Head of caudate nucleus (tissue), 42 donors: ENCODE data around the gene PAF1.
"Not testable (repeated sequence)": the region's sequence is repeated elsewhere in the genome, so short reads cannot be mapped to it uniquely, and the experiment has no call there.

Experiments used
- DNase-seq, 42 donors: peaks; one replicate each; pipeline versions ENCODE4 v3.0.0 to v3.0.0-alpha.2; 2020 to 2021; ENCODE audit warnings: mixed read lengths in 7 of 42
- intact Hi-C: fragments of 100-400 bp; cut with DNase I; formaldehyde crosslinking; loops from one replicate; pipeline ENCODE4 v1.15.0; 2022

The PAF1 gene

DNA sequence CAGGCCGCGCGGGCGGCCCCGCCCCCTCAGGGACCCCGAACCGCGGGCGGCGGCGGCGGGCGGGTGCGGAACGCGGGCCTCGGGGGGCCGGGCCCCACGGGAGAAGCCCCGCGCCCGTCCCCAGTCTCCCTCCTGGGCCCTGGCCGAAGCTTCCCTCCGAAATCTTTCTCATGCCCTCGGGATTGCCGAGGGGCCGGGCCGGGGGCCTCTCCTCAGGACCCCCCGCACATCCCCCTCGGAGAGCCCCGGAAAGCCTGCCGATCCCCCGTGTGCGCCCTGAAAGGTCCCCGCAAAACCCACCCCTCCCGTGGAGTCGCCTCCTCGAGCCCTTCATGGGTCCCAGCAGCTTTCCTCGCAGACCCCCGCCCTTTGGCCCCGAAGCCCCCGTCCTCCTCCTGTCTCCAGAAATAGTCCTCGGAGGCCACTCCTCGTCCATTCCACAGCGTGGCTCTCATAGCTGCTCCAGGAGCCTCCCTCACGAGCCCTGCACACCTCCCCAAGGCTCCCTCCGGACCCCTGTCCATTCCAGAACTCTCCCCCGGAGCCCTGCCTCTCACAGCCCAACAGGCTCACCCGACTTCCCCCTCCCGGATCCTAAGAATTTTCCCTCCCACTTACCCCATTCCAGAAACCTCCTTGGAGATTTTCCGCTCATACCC is 48.1 kb downstream of the PAF1 start:
- DNase-seq = peak in 3 of 42 donors; percentile 10 to 20 (median 19)
- intact Hi-C loops = loop anchor here (10.0 kb wide), 1 partner anchor 52 kb away; the partner anchor contains the start of genes MED29 and PAF1

DNA sequence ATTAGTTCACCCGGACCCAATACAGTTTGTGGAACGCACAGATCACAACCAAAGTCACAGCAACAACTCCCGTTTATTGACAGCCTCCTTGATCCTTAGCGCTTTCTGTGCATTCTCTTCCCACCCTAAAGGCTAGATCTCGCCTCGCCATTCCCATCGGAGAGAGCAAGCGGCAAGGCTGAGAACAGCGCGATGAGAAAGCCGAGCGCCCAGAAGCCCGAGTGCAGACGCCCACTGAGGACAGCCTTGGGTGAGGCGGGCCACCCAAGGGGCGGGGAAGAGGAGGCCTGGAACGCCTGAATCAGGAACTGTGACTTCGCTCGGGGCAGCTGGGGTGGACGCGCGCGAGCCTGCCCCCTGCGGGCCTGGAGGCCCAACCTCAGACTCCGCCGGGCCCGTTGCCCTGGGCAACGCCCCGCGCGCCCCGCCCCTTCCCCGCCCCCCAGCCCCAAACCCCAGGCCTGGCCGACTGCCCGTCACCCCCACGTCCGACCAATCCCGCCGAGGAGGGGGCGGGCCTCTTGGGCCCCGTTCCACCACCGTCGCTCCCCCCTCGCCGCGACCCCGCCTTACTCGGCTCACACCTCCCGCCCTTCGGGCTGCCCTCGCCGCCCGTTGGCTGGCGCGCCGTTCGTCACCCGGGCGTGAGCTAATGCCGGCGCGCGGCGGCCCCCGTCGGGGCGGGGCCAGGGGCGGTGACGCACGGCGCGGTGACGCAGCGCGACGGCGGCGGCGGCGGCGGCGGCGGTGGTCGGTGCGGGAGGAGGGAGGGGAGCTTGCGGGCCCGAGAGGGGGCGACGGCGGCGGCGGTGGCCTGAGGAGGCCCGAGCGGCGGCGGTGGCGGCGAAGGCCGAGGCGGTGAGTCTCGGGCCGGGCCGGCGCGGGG is 48.9 kb downstream of the PAF1 start, which contains the start of gene SAMD4B:
Gene SAMD4B (plus strand): TSS at position 703 of the 886 bp plus-strand sequence. CDS start 14,473 bp downstream, outside the sequence.
- intact Hi-C loops = loop anchor here (10.0 kb wide), 1 partner anchor 53 kb away; the partner anchor contains the start of genes MED29 and PAF1

DNA sequence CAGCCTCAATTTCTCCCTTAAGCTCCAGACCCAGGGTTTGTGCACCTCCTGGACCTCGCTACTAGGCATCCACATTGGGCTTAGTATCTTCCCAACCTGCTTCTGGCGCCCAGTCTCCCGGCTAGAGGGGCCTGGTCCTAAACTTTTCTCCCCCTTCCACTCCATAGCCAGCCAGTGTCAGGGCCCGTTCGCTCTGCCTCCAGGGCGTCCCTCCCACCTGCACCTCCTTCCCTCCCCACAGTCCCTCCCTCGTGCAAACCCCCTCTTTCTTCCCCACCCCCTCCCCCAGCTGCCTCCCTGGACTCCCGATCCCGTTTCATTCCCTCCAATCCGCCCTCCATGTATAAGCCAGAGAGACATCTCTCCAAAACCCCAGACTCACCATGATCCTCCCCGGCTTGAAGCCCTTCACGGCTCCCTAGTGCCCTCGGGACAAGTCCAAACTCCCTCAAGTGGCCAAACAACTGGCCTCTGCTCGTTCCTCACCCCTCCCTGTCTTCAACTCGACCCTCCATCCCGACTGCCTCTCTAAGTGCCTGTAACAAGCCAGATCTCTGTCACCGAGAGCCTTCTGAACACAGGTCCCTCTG is 49.7 kb downstream of the PAF1 start:
- intact Hi-C loops = loop anchor here (10.0 kb wide), 1 partner anchor 54 kb away; the partner anchor contains the start of genes MED29 and PAF1
- peak in 26 of 42 donors; percentile 8 to 54 (median 31) for DNase-seq

More for the DNA sequence above, 48.9 kb downstream of the PAF1 start, which contains the start of gene SAMD4B:
- DNase-seq = peak; percentile 96 to 100 (median 100)

DNA sequence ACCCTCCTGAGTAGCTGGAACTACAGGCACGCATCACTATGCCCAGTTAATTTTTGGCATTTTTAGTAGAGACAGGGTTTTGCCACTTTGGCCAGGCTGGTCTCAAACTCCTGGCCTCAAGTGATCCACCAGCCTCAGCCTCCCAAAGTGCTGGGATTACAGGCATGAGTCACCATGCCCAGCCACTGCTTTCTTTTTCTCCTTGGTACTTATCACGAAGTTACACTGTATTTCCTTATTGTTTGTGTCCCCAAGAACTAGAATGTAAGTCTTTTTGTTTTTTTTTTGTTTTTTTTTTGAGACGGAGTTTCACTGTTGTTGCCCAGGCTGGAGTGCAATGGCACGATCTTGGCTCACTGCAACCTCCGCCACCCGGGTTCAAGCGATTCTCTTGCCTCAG is 50.8 kb downstream of the PAF1 start:
- intact Hi-C loops = loop anchor here (10.0 kb wide), 1 partner anchor 55 kb away; the partner anchor contains the start of genes MED29 and PAF1
- DNase-seq = not testable (repeated sequence)

DNA sequence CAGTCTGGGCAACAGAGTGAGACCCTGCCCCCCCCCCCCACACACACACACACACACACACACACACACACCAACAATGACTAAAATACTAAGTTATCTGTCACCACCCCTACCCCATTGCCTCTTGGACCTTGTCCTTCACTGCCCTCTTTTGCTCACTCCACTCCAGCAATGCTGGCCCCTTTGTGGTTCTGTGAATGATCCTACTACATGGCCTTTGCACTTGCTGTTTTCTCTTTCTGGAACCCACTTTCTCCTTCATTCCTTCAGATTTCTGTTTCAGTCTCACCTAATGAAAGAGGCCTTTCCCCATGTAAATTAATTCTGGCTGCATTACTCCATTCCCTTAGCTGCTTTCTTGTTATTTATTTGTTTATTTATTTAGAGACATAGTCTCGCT is 51.2 kb downstream of the PAF1 start:
- intact Hi-C loops = loop anchor here (10.0 kb wide), 1 partner anchor 55 kb away; the partner anchor contains the start of genes MED29 and PAF1
- DNase-seq = no peak

DNA sequence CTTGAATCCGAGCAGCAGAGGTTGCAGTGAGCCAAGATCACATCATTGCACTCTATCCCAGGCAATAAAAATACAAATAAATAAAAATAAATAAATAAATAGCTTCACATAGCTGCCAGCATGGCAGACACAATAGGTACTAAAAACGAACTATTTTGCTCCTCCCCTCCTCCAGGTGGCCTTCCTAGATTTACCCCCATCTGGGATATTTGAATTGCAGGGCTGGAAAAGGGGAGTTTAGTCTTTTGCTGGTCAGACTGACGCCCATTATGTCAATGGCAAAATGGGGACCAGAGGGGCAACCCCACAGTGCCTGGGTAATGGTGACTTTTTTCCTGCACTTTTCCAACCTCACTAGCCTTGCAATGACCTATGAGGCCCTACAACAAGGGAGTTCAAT is 54.4 kb downstream of the PAF1 start:
- intact Hi-C loops = no loop called here
- no peak for DNase-seq
